Endodermal cell (in vitro differentiated cells): Measurements from ENCODE around the gene CD8A. TPM values are rescaled to one million over a fixed set of nuclear protein-coding genes. Genes with fewer than 3 reads are reported as not detected.

Experiments
- DNase-seq: peaks from one replicate; pipeline ENCODE4 v3.0.0-alpha.2; 2017
- H3K27ac ChIP-seq: 2 replicates; pipeline ENCODE4 v1.5.1; 2013; ENCODE audit warnings: mild to moderate bottlenecking, low read depth, low read length, moderate library complexity
- H3K27me3 ChIP-seq: 2 replicates; pipeline ENCODE4 v1.6.1; 2013; ENCODE audit warnings: mild to moderate bottlenecking, low read length, moderate library complexity; ENCODE audit not compliant: insufficient read depth, control insufficient read depth, poor library complexity, severe bottlenecking
- H3K36me3 ChIP-seq: 2 replicates; pipeline ENCODE4 v1.7.0; 2013; ENCODE audit warnings: mild to moderate bottlenecking, low read length, moderate library complexity; ENCODE audit not compliant: control insufficient read depth, insufficient read depth
- H3K4me1 ChIP-seq: one replicate; pipeline ENCODE4 v1.7.0; 2013; ENCODE audit warnings: low read length; ENCODE audit not compliant: control insufficient read depth, insufficient read depth
- H3K4me3 ChIP-seq: 2 replicates; pipeline ENCODE4 v1.5.1; 2013; ENCODE audit warnings: mild to moderate bottlenecking, low read length, moderate library complexity
- H3K9ac ChIP-seq: 2 replicates; pipeline ENCODE4 v1.6.1; 2013; ENCODE audit warnings: mild to moderate bottlenecking, low read length, moderate library complexity; ENCODE audit not compliant: poor library complexity, severe bottlenecking; ENCODE audit errors: extremely low read depth
- H3K9me3 ChIP-seq: 2 replicates; pipeline ENCODE4 v1.6.1; 2013; ENCODE audit warnings: mild to moderate bottlenecking, low read length, moderate library complexity; ENCODE audit not compliant: control insufficient read depth
- H3K27ac Mint-ChIP-seq: 2 replicates; pipeline ENCODE4 v1.8.0; 2020; ENCODE audit warnings: mixed read lengths
- H3K27me3 Mint-ChIP-seq: 2 replicates; pipeline ENCODE4 v1.8.0; 2021; ENCODE audit warnings: mild to moderate bottlenecking, mixed read lengths; ENCODE audit not compliant: insufficient read depth
- H3K36me3 Mint-ChIP-seq: 2 replicates; pipeline ENCODE4 v1.8.0; 2020; ENCODE audit warnings: low read depth, mixed read lengths
- H3K4me1 Mint-ChIP-seq: 2 replicates; pipeline ENCODE4 v1.8.0; 2020; ENCODE audit warnings: mixed read lengths
- H3K4me3 Mint-ChIP-seq: 2 replicates; pipeline ENCODE4 v1.8.0; 2020; ENCODE audit warnings: mild to moderate bottlenecking, moderate library complexity, mixed read lengths
- H3K9me3 Mint-ChIP-seq: 2 replicates; pipeline ENCODE4 v1.8.0; 2020; ENCODE audit warnings: mild to moderate bottlenecking, mixed read lengths
- WGBS, 2 experiments: methylation state at CpG; one replicate each; pipeline versions ENCODE4 v1.1.5 to v1.1.7; 2013; ENCODE audit warnings: missing lambda C conversion rate in 2 of 2, mixed read lengths in 1 of 2; ENCODE audit not compliant: insufficient coverage in 1 of 2, insufficient read length in 1 of 2; 5-methylcytosine and 5-hydroxymethylcytosine counted together
- total RNA-seq, 2 donors: library from RNA; stranded (reverse); fragmentation: NEBNext Ultra II Directional in 1 of 2; extraction: Animal tissue kit (Norgen Biotek cat#: 25700) in 1 of 2; gene quantifications; 2 replicates in 1 of 2; 3 replicates in 1 of 2; pipeline ENCODE4 v1.2.1, GENCODE V29; 2021
- TF ChIP-seq, protein P1 (sequence below): fragments of 200-600 bp; sonication (generic); conservative IDR thresholded peaks from 2 replicates; pipeline ENCODE4 v1.5.0; 2021; ENCODE audit warnings: antibody characterized with exemption, mild to moderate bottlenecking

The CD8A gene
- total RNA-seq, 2 donors from 2014 or later, result 0.18 TPM; not detected in 1

DNA sequence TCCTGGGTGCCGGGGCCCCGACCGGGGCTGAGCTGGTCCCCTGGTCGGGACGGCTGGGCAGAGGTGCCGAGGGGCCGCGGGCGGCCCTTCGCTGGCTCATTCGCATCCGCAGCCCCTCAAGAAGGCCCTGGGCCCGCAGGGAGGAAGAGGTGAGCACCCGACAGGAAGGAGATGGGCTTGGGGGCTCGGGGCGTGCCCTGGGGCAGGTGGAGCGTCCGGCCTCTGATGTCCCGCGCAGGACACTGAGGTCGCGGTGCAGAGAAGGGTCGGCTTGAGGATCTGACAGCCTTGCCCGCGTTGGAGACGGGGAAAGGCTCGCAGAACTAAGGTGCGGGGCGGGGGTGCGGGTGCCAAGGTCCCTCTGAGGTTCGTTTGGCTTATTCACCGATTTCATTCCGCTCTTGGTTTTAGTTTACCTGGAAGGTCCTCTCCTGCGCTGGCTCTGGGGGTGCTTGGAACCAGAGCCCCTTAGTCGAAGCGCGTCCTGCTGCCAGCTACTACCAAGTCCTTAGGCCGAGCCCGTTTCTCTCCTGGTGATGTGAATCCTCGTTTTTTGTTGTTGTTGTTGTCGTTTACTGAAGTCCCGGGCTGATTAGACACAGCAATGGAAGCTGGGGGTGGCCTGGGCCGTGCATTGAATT is 18.9 kb upstream of the CD8A start:
- H3K9ac ChIP-seq, result no peak overlapping the region
- Mint-ChIP-seq H3K27me3 (peaks cover 37% of the 10 kb centered on the region), H3K27ac (no peak overlapping the region), H3K9me3 (no peaks in the 10 kb centered on the region), H3K4me1 (peaks cover 4% of the 10 kb centered on the region), H3K4me3 (no peak overlapping the region), H3K36me3 (no peaks in the 10 kb centered on the region)
- no peak overlapping the region for H3K4me3 ChIP-seq
- H3K36me3 ChIP-seq, result no peaks in the 10 kb centered on the region
- H3K9me3 ChIP-seq, result no peaks in the 10 kb centered on the region
- 76 to 93% methylated on average over 23 to 43 of the region's 43 CpGs for WGBS, 2 experiments
- TF ChIP-seq, protein P1, sequence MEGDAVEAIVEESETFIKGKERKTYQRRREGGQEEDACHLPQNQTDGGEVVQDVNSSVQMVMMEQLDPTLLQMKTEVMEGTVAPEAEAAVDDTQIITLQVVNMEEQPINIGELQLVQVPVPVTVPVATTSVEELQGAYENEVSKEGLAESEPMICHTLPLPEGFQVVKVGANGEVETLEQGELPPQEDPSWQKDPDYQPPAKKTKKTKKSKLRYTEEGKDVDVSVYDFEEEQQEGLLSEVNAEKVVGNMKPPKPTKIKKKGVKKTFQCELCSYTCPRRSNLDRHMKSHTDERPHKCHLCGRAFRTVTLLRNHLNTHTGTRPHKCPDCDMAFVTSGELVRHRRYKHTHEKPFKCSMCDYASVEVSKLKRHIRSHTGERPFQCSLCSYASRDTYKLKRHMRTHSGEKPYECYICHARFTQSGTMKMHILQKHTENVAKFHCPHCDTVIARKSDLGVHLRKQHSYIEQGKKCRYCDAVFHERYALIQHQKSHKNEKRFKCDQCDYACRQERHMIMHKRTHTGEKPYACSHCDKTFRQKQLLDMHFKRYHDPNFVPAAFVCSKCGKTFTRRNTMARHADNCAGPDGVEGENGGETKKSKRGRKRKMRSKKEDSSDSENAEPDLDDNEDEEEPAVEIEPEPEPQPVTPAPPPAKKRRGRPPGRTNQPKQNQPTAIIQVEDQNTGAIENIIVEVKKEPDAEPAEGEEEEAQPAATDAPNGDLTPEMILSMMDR, result no peak
- no peaks in the 10 kb centered on the region for H3K4me1 ChIP-seq
- DNase-seq, result no peak
- no peak overlapping the region for H3K27ac ChIP-seq
- H3K27me3 ChIP-seq, result peaks cover 28% of the 10 kb centered on the region

DNA sequence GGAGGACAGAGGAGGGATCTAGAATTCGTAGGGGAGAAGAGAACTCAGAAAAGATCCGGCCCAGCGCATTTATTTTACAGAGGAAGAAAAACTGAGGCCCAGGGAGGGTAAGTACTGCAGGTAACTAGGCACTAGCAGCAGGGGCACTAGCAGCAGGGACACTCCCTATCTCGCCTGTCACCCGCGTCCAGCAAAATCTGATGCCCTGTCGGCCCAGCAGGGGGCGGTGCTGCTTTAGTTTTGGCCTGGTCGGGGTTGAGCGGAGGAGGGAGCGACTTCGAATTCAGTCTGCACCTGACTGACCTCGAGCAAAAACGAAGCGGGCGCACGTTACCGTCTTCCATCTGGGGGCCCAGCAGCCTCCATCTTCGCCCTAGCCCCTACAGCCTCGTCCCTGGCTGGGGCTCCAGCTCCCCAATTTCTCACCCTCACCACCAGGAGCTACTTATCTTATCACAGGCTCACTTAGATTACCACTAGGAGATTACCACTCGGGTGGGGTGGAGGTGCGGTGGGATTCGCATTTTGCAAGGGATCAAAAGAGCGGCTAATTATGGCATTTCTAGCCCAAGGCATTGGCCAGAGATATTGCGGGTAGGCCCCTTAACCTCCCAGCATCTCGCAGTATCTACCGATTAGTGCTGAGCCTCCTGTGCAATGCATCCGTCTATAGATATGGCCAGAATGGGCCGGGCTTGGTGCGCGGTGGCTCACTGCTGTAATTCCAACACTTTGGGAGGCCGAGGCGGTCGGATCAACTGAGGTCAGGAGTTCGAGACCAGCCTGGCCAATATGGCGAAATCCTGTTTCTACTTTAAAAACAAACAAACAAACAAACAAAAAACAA is 17.8 kb upstream of the CD8A start:
- H3K4me1 Mint-ChIP-seq, result peaks cover 4% of the 10 kb centered on the region
- no peaks in the 10 kb centered on the region for H3K36me3 Mint-ChIP-seq
- no peaks in the 10 kb centered on the region for H3K9me3 Mint-ChIP-seq
- 36 to 40% methylated on average over 23 to 36 of the region's 36 CpGs for WGBS, 2 experiments
- Histone ChIP-seq H3K4me1 (no peaks in the 10 kb centered on the region), H3K4me3 (peak overlapping the region; percentile 80), H3K9ac (peak overlapping the region; percentile 51), H3K27me3 (peaks cover 28% of the 10 kb centered on the region), H3K9me3 (no peaks in the 10 kb centered on the region), H3K27ac (no peak overlapping the region), H3K36me3 (no peaks in the 10 kb centered on the region)
- DNase-seq, result peak; percentile 98
- H3K4me3 Mint-ChIP-seq, result peak overlapping the region; percentile 74
- H3K27me3 Mint-ChIP-seq, result peaks cover 37% of the 10 kb centered on the region
- TF ChIP-seq, protein P1, result peak; percentile 97
- H3K27ac Mint-ChIP-seq, result no peak overlapping the region

DNA sequence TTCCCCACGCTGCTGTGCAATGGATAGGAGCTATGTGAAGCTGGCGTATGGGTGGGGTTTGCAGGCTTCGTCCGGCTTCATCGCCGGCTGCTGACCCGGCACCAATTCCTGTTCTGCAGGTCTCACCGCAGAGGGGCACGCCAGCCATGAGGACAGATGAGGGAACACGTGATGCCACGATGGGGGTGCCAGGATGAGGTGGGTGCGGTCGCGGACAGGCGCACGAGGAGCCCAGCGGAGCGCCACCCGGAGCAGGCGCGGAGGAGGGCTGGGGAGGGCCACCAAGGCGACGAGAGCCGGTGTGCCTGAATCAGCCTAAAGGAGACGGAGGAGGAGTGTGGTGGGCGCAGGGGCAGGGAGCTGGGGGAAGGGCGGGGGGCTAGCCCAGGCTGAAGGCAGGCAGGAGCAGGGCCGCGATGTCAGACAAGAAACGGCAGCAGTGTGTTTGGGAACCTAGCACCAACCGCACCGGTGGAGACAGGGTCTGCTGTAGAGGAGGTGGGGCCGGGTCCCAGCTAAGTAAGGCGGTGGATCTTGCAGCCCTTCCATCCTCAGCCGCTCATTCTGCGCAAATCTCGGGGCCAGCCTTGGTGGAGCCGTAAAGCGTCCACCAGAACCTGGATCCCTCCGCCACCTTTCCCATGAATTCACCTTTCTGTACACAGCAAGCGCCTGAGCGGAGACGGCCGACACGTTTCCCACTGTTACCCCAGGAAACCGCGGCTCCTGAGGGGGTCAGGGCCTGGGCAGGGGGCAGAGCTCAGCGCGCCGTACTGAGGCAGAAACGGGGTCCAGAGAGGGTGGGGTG is 17.0 kb upstream of the CD8A start:
- 4 to 6% methylated on average over 19 to 51 of the region's 51 CpGs for WGBS, 2 experiments
- Histone ChIP-seq H3K9me3 (no peaks in the 10 kb centered on the region), H3K27ac (no peak overlapping the region), H3K27me3 (peaks cover 28% of the 10 kb centered on the region), H3K4me3 (peak overlapping the region; percentile 80), H3K4me1 (no peaks in the 10 kb centered on the region), H3K36me3 (no peaks in the 10 kb centered on the region), H3K9ac (peak overlapping the region; percentile 51)
- peak overlapping the region; percentile 74 for H3K4me3 Mint-ChIP-seq
- H3K4me1 Mint-ChIP-seq, result peaks cover 4% of the 10 kb centered on the region
- peak; percentile 86 for DNase-seq
- no peaks in the 10 kb centered on the region for H3K9me3 Mint-ChIP-seq
- TF ChIP-seq, protein P1, result no peak
- no peaks in the 10 kb centered on the region for H3K36me3 Mint-ChIP-seq
- H3K27me3 Mint-ChIP-seq, result peaks cover 37% of the 10 kb centered on the region
- H3K27ac Mint-ChIP-seq, result peak overlapping the region; percentile 48
